Left lung (tissue), 10 donors: Measurements from ENCODE around the gene SNX17. TPM values are rescaled to one million over a fixed set of nuclear protein-coding genes. Genes with fewer than 3 reads are reported as not detected.
"Not testable (repeated sequence)": the region's sequence is repeated elsewhere in the genome, so short reads cannot be mapped to it uniquely, and the experiment has no call there.

Source experiments
- ATAC-seq: fragments of 200-7000 bp; cut with Tn5 transposase; one replicate; pipeline ENCODE4 v1.9.1; 2020; ENCODE audit warnings: moderate library complexity
- DNase-seq, 4 donors: peaks; one replicate each; pipeline ENCODE4 v3.0.0-alpha.2; 2013 to 2020
- H3K27ac ChIP-seq, 2 donors: fragments of 200-600 bp; sonication (generic) in 1 of 2; one replicate each; pipeline versions ENCODE4 v1.5.0 to v1.8.0; 2020 to 2021
- H3K27me3 ChIP-seq, 2 donors: fragments of 200-600 bp; sonication (generic) in 1 of 2; one replicate each; pipeline versions ENCODE4 v1.5.0 to v1.8.0; 2020 to 2021
- H3K36me3 ChIP-seq, 2 donors: fragments of 200-600 bp; sonication (generic) in 1 of 2; one replicate each; pipeline versions ENCODE4 v1.5.0 to v1.8.0; 2020 to 2021
- H3K4me1 ChIP-seq, 2 donors: fragments of 200-600 bp; one replicate each; pipeline ENCODE4 v1.8.0; 2021
- H3K4me3 ChIP-seq, 2 donors: fragments of 200-600 bp; sonication (generic) in 1 of 2; one replicate each; pipeline versions ENCODE4 v1.5.0 to v1.8.0; 2020 to 2021; ENCODE audit warnings: mild to moderate bottlenecking in 1 of 2
- H3K9me3 ChIP-seq, 2 donors: fragments of 200-600 bp; sonication (generic) in 1 of 2; one replicate each; pipeline versions ENCODE4 v1.5.0 to v1.8.0; 2020 to 2021
- CTCF ChIP-seq, 2 donors: fragments of 200-600 bp; sonication (generic) in 1 of 2; IDR thresholded peaks; one replicate each; pipeline versions ENCODE4 v1.5.0 to v1.8.0; 2021; ENCODE audit warnings: antibody characterized with exemption in 2 of 2
- intact Hi-C, 2 donors: fragments of 100-400 bp; cut with DNase I; formaldehyde crosslinking; loops; one replicate each; pipeline versions ENCODE4 v1.11.2 to v1.14.2; 2022
- polyA plus RNA-seq, 6 donors: library from polyadenylated mRNA; unstranded; fragments of 120-200 nt; gene quantifications; one replicate each; pipeline ENCODE4 v1.2.1, GENCODE V29; 2013; ENCODE audit not compliant: insufficient read length in 6 of 6
- total RNA-seq, 2 donors: library from RNA; stranded (reverse); fragmentation: NEBNext Ultra II Directional; extraction: Animal tissue kit (Norgen Biotek cat#: 25700); gene quantifications; one replicate each; pipeline ENCODE4 v1.2.1, GENCODE V29; 2021
- donor health status: DM: no; HTN: yes; CAD: no.
- donor health status: DM: no; HTN: no; CAD: no.

The SNX17 gene
- total and polyA plus RNA-seq, 8 donors: 91.0 to 121 (median 102) TPM

GRCh38 chr2:27347641-27348040, 22.8 kb upstream of the SNX17 start:
- no peak for TF ChIP-seq CTCF (IDR thresholded peaks at IDR 0.05)
- no peaks in the 10 kb centered on the region for H3K4me1 ChIP-seq
- ATAC-seq: no peak

GRCh38 chr2:27350106-27350693, 20.2 kb upstream of the SNX17 start:
- H3K36me3 ChIP-seq: peaks cover 0 to 12% of the 10 kb centered on the region in 2 donors
- H3K27ac ChIP-seq: no peak overlapping the region
- no peaks in the 10 kb centered on the region for H3K27me3 ChIP-seq
- ATAC-seq (no peak), DNase-seq (no peak)
- intact Hi-C loops: no loop called here
- no peak overlapping the region for H3K4me3 ChIP-seq
- no peaks in the 10 kb centered on the region for H3K9me3 ChIP-seq
- peaks cover 10 to 19% of the 10 kb centered on the region in 2 donors for H3K4me1 ChIP-seq
- no peak for TF ChIP-seq CTCF (IDR thresholded peaks at IDR 0.05)

More at GRCh38 chr2:27347641-27348040, 22.8 kb upstream of the SNX17 start:
- Histone ChIP-seq H3K9me3 (no peaks in the 10 kb centered on the region), H3K4me3 (no peak overlapping the region), H3K36me3 (peaks cover 0 to 21% of the 10 kb centered on the region in 2 donors), H3K27me3 (no peaks in the 10 kb centered on the region), H3K27ac (no peak overlapping the region)
- DNase-seq: no peak
- intact Hi-C loops: no loop called here

- no peaks in the 10 kb centered on the region for H3K27me3 ChIP-seq
- peaks cover 0 to 9% of the 10 kb centered on the region in 2 donors for H3K36me3 ChIP-seq
- H3K9me3 ChIP-seq: no peaks in the 10 kb centered on the region
- H3K4me3 ChIP-seq: no peak overlapping the region
- peaks cover 16 to 26% of the 10 kb centered on the region in 2 donors for H3K4me1 ChIP-seq
- no peak for DNase-seq
- ATAC-seq: no peak
- TF ChIP-seq CTCF (IDR thresholded peaks at IDR 0.05): no peak
- intact Hi-C loops: no loop called here
- H3K27ac ChIP-seq: no peak overlapping the region
Measured at GRCh38 chr2:27351802-27352598, 18.4 kb upstream of the SNX17 start.

- intact Hi-C loops, ATAC-seq, DNase-seq: not testable (repeated sequence)
Measured at GRCh38 chr2:27353386-27353761, 17.0 kb upstream of the SNX17 start.

GRCh38 chr2:27353762-27354596, 16.4 kb upstream of the SNX17 start:
- Histone ChIP-seq H3K9me3 (no peaks in the 10 kb centered on the region), H3K4me1 (peaks cover 22 to 43% of the 10 kb centered on the region in 2 donors), H3K4me3 (no peak overlapping the region), H3K27ac (peak overlapping the region in 1 of 2 donors; percentile 28), H3K27me3 (no peaks in the 10 kb centered on the region), H3K36me3 (peaks cover 0 to 9% of the 10 kb centered on the region in 2 donors)
- no peak for TF ChIP-seq CTCF (IDR thresholded peaks at IDR 0.05)
- ATAC-seq (no peak), DNase-seq (no peak)
- intact Hi-C loops: no loop called here

More at GRCh38 chr2:27353386-27353761, 17.0 kb upstream of the SNX17 start:
- H3K9me3 ChIP-seq, H3K36me3 ChIP-seq, H3K27me3 ChIP-seq, H3K27ac ChIP-seq, H3K4me3 ChIP-seq: not testable (repeated sequence)
- H3K4me1 ChIP-seq: peaks cover 22 to 40% of the 10 kb centered on the region in 2 donors
